ENCODE measurements around the gene CABLES1. TPM values are rescaled to one million over a fixed set of nuclear protein-coding genes. Genes with fewer than 3 reads are reported as not detected.
A peak's percentile ranks its signal among the peaks of the same experiment; 100 is the strongest.

The CABLES1 gene
- polyA plus RNA-seq, 1 donor (not counting 4 experiments of a cell fraction or from before 2014, with no cell fraction given), result 1.00 TPM

DNA sequence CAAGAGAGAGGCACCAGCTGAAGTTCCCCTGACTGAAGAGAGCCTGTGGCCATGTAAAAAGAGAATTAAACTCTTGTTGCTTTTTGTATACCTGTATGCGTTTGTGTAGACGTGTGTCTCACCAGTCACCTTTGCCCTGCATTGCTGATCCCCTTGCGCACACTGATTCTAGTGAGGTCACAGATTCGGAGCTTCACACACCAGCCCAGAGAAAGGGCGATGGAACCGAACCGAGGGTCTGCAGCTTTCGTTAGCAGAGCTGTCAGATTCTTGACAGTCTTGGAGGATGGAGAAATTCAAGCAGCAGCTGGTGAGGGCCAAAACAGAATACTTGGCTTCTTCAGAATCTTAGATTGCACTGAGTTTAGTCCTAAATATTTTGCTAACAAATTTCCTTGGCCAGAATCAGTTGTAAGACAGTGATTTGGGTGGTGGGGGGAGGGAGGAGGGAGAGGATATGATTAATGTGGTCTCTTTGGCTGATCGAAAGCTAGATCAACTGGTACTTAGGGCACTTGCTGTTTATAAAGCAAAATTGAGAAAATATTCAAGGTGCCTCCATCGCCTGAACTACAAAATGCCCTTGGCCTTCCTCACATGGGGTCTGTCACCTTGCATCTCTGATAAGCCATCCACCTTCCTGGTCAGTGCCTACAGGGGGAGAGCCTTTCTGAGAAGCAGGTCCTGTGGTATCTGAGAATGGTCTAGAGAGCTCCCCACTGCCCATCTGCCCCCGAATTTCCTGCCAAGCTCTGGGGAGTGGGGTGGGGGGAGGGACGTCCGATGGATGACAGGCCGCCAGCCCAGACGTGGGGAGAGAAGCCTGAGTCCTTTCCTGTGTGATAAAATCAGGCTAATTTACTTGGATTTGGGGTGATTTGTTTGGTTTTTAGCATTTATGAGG is 123.5 kb downstream of the CABLES1 start:
- no peak for FAIRE-seq
- Histone ChIP-seq H3K4me2 (ENCODE audit: control insufficient read depth, extremely low read depth, insufficient read depth, low read depth, low read length) (no peak overlapping the region), H2AFZ (ENCODE audit: control insufficient read depth, low read length) (no peak overlapping the region), H3K9ac (ENCODE audit: control insufficient read depth, extremely low read depth, insufficient read depth, low read length) (no peak overlapping the region), H3K4me3 (ENCODE audit: control insufficient read depth in 2 of 3, extremely low read depth in 1 of 3, insufficient read depth in 2 of 3, low read depth in 1 of 3, low read length in 3 of 3) (no peak overlapping the region), H4K20me1 (ENCODE audit: control insufficient read depth, extremely low read depth, insufficient read depth, low read length) (no peaks in the 10 kb centered on the region), H3K9me3 (ENCODE audit: control insufficient read depth, low read depth, low read length) (no peaks in the 10 kb centered on the region), H3K36me3 (ENCODE audit: control insufficient read depth in 2 of 2, extremely low read depth in 1 of 2, insufficient read depth in 2 of 2, low read length in 2 of 2) (no peaks in the 10 kb centered on the region), H3K27ac (ENCODE audit: control insufficient read depth, insufficient read depth, low read length) (no peak overlapping the region), H3K4me1 (ENCODE audit: control insufficient read depth, extremely low read depth, insufficient read depth, low read length) (peaks cover 29% of the 10 kb centered on the region), H3K27me3 (ENCODE audit: control insufficient read depth, extremely low read depth, insufficient read depth, low read length) (no peaks in the 10 kb centered on the region), H3K9me1 (ENCODE audit: control insufficient read depth, extremely low read depth, insufficient read depth, low read length) (no peaks in the 10 kb centered on the region), H3K79me2 (ENCODE audit: control insufficient read depth, insufficient read depth, low read length) (no peaks in the 10 kb centered on the region)
- no peak for DNase-seq (ENCODE audit: low read depth, low spot score)
- no peak for TF ChIP-seq EZH2 (IDR thresholded peaks at IDR 0.05; ENCODE audit: low read length)
- TF ChIP-seq, protein P1, sequence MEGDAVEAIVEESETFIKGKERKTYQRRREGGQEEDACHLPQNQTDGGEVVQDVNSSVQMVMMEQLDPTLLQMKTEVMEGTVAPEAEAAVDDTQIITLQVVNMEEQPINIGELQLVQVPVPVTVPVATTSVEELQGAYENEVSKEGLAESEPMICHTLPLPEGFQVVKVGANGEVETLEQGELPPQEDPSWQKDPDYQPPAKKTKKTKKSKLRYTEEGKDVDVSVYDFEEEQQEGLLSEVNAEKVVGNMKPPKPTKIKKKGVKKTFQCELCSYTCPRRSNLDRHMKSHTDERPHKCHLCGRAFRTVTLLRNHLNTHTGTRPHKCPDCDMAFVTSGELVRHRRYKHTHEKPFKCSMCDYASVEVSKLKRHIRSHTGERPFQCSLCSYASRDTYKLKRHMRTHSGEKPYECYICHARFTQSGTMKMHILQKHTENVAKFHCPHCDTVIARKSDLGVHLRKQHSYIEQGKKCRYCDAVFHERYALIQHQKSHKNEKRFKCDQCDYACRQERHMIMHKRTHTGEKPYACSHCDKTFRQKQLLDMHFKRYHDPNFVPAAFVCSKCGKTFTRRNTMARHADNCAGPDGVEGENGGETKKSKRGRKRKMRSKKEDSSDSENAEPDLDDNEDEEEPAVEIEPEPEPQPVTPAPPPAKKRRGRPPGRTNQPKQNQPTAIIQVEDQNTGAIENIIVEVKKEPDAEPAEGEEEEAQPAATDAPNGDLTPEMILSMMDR (optimal IDR thresholded peaks at IDR 0.05 in 1 of 3, IDR thresholded peaks at IDR 0.05 in 1 of 3, conservative IDR thresholded peaks at IDR 0.05 in 1 of 3; ENCODE audit: extremely low read depth in 1 of 3, insufficient read depth in 2 of 3, low read length in 3 of 3), result no peak
- dilution Hi-C loops (cut with MboI; ENCODE audit: extremely low pct_ligation_motif_present, low sequenced_read_pairs), result no loop called here

DNA sequence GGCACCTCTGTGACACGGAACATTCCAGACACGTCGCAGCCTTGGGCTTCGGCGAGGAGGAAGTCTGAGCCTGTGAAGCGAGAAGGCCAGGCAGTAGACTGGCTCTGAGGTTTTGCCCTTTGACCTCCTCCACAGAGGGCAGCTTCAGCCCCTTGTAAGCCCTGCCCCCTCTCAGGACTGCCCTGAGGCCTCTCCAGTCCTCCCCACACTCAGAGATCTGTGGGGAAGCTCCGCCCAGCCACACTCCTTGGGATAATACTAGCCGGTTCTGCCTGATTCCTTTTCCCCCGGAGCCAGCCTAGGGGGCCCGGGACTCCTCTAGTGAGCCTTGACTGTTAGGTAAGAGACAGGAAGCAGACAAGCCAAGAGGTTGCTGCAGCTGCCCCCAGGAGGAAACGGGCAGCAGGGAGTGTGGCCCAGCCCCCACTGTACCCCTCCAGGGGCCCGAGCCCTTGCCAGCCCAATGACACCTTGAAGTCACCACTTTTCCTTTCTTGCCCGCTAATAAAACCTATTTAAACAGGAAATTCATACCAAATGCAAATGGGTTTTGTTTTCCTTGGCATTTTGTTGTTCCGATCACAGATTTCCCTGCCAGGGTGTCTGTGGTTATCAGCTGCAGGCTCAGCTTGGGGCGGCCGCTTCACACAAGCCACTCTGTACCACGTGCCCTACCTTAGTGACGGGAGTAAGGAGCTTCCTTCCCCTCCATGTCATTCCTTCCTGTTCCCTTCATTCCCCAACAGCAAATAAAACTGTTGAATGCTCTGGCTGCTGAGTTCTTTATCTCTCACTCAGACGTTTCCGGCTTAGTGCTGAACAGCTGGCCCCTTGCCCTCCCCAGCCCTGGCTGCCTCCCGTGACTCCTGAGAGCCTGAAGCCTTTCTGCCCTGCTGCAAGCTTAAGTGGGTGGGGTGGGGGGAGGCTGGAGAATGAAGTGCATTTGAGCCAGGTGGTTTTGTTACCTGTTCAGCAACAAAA is 124.7 kb downstream of the CABLES1 start:
- no peaks in the 10 kb centered on the region for H3K9me1 ChIP-seq (ENCODE audit: control insufficient read depth, extremely low read depth, insufficient read depth, low read length)
- no peak for TF ChIP-seq EZH2 (IDR thresholded peaks at IDR 0.05; ENCODE audit: low read length)
- TF ChIP-seq, protein P1 (optimal IDR thresholded peaks at IDR 0.05 in 1 of 3, IDR thresholded peaks at IDR 0.05 in 1 of 3, conservative IDR thresholded peaks at IDR 0.05 in 1 of 3; ENCODE audit: extremely low read depth in 1 of 3, insufficient read depth in 2 of 3, low read length in 3 of 3), result no peak
- H3K4me1 ChIP-seq (ENCODE audit: control insufficient read depth, extremely low read depth, insufficient read depth, low read length), result peaks cover 29% of the 10 kb centered on the region
- peak overlapping the region; percentile 75 for H3K4me2 ChIP-seq (ENCODE audit: control insufficient read depth, extremely low read depth, insufficient read depth, low read depth, low read length)
- H3K4me3 ChIP-seq (ENCODE audit: control insufficient read depth in 2 of 3, extremely low read depth in 1 of 3, insufficient read depth in 2 of 3, low read depth in 1 of 3, low read length in 3 of 3), result peak overlapping the region in 1 of 3 experiments; percentile 13
- no peaks in the 10 kb centered on the region for H3K36me3 ChIP-seq (ENCODE audit: control insufficient read depth in 2 of 2, extremely low read depth in 1 of 2, insufficient read depth in 2 of 2, low read length in 2 of 2)
- no peaks in the 10 kb centered on the region for H3K27me3 ChIP-seq (ENCODE audit: control insufficient read depth, extremely low read depth, insufficient read depth, low read length)
- DNase-seq (ENCODE audit: low read depth, low spot score) (no peak), FAIRE-seq (peak; percentile 58)
- H4K20me1 ChIP-seq (ENCODE audit: control insufficient read depth, extremely low read depth, insufficient read depth, low read length), result no peaks in the 10 kb centered on the region
- H3K27ac ChIP-seq (ENCODE audit: control insufficient read depth, insufficient read depth, low read length), result peak overlapping the region; percentile 55
- H3K9me3 ChIP-seq (ENCODE audit: control insufficient read depth, low read depth, low read length), result no peaks in the 10 kb centered on the region
- dilution Hi-C loops (cut with MboI; ENCODE audit: extremely low pct_ligation_motif_present, low sequenced_read_pairs), result no loop called here
- H2AFZ ChIP-seq (ENCODE audit: control insufficient read depth, low read length), result peak overlapping the region; percentile 81
- H3K79me2 ChIP-seq (ENCODE audit: control insufficient read depth, insufficient read depth, low read length), result no peaks in the 10 kb centered on the region
- H3K9ac ChIP-seq (ENCODE audit: control insufficient read depth, extremely low read depth, insufficient read depth, low read length), result peak overlapping the region; percentile 41

Measured in keratinocyte (primary cell).